C4-2B (cell line): Measurements from ENCODE around the gene ACSF3.

Experiments used
- H3K27ac ChIP-seq: fragments of 450-650 bp; 2 replicates; pipeline ENCODE4 v1.5.1; 2017
- ZFX ChIP-seq: fragments of 450-650 bp; IDR thresholded peaks from 2 replicates; pipeline ENCODE4 v1.6.1; 2017

ACSF3 gene

DNA sequence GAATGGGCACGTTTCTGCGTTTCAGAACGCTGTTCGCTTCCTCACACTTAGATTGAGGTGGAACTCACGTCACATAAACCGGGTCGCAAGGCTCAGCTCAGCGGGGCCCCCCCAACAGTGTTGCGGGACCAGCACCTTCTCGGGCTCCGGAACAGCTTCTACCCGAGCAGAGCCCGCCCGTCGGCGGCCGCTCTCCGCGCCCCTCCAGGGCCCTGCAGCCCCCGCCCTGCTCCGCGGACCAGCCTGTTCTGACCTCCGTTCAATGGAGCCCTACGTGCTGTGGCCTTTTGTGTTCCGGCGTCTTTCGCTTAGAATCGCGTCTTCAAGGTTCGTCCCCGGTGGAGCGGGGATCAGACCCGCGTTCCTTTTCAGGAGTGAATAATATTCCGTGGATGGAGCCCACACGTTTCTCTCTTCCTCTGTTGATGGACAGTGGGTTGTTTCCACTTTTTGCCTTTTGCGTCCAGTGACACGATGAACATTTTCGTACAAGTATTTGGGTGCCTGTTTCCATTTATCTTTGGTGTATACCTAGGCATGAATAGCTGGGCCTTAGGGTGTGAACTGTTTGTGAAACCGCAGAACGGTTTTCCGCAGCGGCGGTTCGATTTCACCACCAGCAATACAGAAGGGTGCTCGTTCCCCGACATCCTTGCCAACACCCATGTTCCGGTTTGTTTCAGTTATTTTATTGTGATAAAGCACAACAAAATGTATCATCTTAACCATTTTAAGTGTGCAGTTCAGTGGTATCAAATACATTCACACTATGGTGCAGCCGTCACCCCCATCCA is 109.0 kb downstream of the ACSF3 start:
- TF ChIP-seq ZFX, result no peak
- H3K27ac ChIP-seq, result peak overlapping the region; percentile 47
